HG03025 (cell line): ENCODE measurements around the gene ZNHIT1.
A peak's percentile ranks its signal among the peaks of the same experiment; 100 is the strongest.

Experiments
- ATAC-seq: cut with Tn5 transposase; IDR thresholded peaks from one replicate; pipeline ENCODE4 v1.9.1; 2021; ENCODE audit warnings: mild to moderate bottlenecking, moderate library complexity; ENCODE audit not compliant: unreplicated experiment, low FRiP score

Gene ZNHIT1

DNA sequence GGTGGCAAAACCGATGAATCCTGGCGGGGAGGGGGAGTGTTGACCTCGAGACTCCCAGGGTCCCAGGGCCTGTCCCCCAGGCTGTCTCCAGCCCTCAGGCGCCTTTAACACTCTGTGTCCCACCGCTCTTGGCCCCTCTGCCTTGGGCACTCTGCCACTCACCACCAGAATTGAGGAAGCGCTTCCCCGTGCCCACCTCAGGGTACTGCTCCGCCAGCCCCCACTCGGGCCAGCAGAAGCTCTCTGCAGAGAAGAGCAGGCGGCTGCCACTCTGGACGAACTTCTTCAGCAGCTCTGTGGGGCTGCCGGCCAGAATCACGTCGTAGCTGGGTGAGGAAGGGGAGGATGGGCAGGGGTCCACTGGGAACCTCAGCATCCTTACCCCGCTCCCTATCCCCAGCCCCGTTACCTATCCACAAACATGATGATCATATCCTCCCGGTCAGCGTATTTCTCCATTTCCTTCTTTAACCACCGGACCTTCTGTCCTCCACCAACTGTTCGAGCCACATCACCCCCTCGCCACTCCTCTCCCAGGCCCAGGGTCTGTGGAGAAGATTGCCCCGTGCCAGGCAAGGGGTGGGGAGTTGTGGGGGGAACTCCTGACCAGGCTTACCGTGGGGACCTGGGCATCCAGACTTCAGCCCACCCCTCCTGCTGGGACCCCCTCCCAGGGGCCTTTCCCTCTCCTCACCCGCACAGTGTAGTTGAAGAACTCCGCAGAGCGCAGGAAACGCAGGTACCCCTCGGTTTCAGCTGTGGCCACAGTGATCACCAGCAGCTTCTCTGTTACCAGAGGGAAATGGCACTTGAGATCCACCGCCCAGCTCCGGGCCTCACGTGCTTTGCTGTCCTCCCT is 1.7 kb upstream of the ZNHIT1 start:
- ATAC-seq = no peak

DNA sequence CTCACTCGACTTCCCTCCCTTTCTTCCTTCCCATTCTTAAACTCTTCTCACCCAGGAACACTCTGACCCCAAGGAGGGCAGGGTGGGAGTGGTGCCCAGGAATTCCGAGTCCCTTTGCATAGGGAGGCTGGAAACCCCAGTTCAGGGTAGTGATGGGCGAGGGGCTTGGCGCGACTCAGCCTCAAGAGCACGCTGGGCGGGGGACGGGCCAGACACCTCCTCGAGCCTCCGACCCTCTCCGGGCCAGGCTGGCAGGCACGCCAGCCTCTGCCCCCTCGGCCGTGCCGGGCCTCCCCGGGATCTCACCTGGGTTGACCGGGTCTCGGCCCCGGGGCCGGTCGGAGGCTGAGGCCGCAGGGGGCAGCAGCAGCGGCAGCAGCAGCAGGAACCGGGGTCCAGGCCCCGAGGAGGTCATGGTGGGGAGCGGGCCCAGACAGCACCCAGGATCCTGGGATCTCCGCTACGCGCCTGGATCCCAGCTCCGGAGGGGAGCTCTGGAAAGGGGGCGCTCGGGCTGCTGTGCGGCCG is 1.0 kb upstream of the ZNHIT1 start:
- peak; percentile 14 for ATAC-seq

DNA sequence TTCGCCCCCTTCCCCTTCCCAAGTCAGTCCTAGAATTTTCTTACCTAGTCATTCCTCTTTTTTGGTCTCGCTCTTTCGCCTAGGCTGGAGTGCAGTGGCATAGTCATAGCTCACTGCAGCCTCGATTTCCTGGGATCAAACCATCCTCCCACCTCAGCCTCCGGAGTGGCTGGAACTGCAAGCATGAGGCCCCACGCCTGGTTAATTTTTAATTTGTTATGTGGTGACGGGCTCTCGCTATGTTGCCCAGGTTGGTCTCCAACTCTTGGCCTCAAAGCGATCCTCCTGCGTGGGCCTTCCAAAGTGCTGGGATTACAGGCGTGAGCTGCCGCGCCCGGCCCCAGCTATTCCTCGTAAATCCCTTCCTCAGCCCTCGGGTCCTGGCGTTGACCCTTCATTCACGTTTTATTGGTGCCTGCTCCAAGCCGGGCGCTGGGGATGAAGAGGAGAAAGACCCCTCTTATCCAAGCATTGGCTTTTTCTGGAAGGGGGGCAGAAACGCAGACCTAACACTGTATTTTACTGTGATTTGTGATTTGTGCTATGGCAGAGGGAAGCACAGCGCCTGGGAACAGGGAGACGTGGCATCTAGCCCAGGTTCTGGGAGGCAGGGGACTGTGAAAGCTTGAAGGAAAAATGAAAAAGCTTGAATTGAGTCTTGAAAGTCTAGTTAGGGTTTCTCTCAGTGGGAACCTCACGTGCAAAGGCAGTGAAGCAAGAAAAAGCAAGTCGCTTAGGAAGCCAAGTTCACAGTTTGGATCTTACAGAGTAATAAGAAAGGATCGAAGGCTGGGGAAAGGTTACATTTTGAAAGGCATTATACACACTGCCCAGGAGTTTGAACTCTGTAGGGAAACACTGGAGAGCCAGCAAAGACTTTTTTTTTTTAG is 516 bp downstream of the ZNHIT1 start:
- ATAC-seq = no peak

DNA sequence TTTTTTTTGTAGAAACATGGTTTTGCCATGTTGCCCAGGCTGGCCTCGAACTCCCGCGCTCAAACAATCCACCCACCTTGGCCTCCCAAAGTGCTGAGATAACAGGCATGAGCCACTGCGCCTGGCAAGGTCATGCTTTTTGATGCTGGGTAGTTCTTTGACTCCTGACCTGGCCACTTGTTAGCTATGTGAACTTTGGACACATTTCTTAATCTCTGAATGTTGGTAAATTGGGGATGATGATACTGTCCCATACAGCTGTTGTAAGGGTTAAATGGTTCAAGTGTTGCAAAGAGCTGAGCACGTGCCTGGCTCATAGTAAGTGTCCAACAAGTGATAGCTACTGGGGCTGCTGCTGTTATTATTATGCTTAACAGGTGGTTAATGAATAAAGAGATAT is 2.3 kb downstream of the ZNHIT1 start:
- ATAC-seq = no peak

DNA sequence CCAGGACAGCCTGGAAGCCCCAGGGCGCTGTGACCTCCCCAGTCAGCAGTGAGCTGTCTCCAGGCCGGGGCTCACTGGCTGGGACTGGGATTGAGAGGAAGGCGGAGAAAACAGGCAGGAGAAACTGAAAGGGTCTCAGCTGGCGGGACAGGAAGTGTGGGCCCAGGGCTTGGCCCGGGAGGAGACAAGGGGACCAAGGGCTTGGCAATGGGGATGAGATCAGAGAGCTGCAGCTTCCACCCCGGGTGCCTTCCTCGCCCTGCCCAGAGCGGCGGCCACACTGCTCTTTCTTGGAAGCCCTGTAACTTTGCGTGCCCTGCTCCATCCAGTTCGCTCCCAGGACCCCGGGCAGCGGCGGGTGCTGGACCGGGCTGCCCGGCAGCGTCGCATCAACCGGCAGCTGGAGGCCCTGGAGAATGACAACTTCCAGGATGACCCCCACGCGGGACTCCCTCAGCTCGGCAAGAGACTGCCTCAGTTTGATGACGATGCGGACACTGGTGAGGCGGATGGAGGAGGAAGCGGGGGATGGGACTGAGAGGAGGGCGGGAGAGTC is 4.4 kb downstream of the ZNHIT1 start:
- no peak for ATAC-seq

DNA sequence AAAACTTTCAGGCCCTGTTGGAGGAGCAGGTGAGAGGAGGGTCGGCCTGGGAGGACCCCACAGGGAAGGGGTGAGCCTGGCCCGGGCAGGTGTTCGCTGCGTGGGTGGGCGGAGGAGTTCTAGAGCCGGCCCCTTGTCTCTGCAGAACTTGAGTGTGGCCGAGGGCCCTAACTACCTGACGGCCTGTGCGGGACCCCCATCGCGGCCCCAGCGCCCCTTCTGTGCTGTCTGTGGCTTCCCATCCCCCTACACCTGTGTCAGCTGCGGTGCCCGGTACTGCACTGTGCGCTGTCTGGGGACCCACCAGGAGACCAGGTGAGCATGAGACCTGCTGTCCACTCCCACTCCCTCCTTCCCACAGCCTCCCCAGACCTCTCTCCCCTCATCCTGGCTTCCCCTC is 5.6 kb downstream of the ZNHIT1 start:
- no peak for ATAC-seq

DNA sequence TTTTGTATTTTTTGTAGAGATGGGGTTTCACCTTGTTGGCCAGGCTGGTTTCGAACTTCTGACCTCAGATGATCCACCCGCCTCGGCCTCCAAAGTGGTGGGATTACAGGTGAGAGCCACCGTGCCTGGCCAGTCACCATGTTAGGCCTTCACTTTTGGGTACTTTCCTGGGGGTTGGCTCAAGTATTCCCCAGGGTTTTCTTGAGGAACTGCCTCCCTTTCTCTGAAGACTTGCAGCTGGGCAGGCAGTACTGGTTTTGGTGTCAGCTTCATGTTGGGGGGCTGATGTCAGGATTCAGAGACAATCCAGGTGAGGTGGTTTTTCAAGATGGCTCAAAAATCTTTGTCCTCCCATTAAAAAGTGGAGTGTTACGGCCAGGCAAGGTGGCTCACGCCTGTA is 7.7 kb downstream of the ZNHIT1 start:
- no peak for ATAC-seq

DNA sequence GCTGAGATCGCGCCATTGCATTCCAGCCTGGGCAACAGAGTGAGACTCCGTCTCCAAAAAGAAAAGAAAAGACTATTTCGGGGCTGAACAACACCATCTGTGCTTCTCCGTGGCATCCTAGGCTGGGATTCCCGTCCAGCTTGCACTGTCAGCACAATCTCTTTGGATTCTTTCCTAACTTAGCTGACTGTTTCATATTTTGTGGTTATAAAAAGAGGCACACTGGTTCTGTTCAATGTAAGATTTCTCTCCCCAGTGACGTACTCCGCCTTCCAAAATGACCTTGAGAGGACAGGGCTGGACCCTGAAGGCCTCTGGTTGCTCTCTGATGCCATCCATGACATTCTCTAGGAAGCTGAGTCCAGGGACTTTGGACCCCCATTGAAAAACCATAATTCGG is 8.8 kb downstream of the ZNHIT1 start:
- ATAC-seq = no peak

DNA sequence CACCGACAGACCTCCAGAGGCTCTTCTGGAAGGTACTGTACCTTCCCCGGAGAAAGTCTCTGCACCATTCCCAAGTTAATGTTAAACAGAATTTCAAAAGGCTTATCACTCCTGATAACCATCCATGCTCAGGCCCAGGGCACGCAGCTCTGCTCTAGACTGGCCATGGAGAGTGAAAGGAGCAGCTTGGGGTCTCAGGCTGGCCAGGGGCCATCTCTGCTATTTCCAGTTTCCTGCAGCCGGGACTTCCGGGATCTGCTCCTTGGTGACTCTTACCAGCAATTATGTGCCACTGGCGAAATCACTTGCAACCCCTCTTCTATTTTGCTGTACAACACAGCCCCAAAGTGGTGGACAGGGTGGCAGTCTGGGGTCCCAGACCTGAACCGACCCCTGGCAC is 13.7 kb downstream of the ZNHIT1 start:
- ATAC-seq = no peak

DNA sequence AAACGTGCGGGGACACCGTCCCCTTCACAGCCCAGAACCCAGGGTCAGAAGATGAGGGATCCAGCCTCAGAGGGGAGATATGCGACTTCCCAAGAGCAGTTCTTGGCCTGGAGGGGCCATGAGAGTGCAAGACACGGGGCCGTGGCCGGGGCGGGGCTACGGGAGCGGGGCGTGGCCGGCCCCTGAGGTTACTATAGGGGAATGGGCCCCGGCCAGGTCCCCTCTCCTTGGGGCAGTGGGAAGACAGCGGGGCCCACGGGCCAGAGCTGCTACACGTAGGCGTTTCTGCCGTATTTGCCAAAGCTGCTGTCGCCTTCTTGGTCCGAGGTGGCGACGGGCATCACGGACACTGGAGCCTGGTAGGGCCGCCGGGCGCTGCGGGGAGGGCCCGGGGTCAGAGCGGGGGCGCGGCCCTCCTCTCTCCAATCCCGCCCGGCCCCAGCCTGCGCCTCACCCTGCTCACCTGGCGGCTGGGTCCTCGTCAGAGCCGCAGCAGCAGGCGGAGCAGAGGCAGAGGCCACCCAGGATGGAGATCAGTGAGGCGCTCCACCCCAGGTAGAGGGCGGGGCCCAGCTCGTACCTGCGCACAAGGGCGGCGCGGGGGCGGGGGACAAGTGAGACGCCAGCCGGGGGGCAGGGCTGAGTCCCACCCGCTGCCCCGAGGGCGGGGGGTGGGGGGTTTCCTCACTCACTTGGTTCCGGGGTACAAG is 14.3 kb downstream of the ZNHIT1 start:
- no peak for ATAC-seq

DNA sequence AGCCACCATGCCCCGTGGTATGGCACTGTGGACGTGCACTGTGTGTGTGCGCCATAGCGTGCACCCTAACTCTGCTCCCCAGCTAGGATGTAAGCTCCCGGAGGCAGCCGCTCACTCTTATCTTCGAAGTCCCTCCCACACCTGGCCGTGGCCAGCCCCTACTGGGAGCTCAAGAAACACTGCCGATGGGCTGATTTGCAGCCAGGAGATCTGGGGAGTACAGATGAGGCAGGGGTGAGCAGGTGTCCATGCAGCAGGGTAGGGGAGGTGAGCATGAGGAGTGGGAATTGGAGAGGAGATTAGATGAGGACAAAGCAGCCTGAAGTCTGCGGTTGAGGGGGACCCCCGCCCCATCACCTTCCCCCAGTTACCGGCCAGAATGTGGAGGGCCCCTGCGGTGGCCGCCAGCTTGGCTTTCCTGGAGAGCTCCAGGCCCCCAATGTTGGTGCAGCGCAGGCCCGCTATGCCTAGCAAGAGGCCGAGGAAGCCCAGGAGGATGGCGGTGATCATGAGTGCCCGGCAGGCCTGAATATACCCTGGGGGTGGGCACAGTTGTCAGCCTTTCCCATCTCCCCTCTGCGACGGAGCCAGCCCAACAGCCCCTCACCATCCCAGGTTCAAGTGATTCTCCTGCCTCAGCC is 16.1 kb downstream of the ZNHIT1 start:
- no peak for ATAC-seq

DNA sequence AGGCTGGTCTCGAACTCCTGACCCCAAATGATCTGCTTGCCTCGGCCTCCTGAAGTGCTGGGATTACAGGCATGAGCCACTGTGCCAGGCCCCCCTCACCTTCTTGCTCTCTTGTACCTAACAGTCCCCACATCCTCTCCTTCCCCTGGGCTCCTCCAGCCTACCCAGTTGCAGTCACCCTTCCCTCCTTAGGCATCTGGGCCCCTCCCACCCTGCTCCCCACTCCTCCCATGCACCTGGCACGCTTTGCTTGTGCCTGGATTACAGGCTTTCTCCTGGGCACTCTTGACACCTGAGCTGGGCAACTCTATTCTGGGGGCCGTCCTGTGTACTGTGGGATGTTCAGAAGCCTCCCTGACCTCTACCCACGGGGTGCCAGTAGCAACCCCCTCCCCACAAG is 16.7 kb downstream of the ZNHIT1 start:
- no peak for ATAC-seq

DNA sequence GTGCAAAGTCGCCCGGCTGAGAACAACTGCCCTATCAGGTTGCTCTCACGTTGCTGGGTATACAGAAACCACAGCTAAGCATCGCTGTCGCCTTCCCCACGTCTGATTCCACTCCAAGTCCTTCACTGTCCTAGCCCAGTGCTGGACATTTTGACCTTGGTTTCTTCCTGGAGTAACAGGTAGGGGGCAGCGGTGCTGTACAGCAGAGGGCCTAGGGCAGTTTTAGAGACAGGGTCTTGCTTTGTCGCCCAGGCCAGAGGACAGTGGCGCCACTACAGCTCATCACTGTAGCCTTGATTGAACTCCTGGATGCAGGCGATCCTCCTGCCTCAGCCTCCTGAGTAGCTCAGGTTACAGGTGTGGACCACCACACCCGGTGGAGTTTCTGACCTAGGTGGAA is 17.1 kb downstream of the ZNHIT1 start:
- no peak for ATAC-seq

DNA sequence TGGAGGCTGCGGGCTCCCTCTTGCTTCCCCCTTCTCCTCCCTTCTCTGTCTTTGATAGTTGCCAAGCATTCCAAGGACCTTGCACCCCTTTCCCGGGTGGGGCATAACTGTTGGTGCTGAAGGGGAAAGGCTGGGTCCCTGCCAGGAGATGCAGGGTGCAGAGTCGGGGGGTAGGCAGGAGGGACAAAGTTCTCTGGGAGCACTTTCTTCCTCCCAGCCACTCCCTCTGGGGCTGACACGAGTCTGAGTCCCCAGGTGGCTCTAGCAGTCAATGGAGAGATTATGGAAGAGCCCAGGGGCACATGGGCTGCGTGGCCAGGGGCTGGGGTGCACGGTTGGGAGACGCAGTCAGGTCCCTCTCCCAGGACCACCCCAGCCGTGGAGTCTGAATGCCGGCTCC is 17.6 kb downstream of the ZNHIT1 start:
- ATAC-seq = no peak

DNA sequence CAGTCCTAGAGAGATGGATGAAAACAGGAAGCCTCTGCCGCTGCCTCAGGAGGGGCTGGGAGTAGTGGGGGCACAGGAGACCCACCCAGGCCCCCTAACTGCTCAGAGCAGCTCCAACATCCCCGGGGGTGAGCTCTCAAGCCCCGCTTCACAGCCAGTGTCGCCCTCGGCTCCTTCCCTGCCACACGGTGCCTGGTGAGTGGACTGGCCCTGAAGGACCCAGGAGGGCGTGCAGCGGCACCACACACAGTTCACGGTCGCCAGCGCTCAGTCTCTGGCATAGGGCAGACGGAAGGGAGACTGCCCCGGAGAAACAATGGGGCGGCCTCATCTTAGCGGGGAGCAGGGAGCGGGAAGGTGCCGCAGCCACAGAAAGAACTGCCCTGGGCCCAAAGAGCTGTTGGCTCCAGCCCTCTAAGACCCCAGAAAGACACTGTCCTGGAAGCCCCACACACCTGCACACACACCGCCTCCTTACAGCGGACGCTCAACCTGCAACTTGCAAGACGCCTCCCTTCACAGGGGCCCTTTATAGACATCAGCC is 18.4 kb downstream of the ZNHIT1 start:
- ATAC-seq = no peak

DNA sequence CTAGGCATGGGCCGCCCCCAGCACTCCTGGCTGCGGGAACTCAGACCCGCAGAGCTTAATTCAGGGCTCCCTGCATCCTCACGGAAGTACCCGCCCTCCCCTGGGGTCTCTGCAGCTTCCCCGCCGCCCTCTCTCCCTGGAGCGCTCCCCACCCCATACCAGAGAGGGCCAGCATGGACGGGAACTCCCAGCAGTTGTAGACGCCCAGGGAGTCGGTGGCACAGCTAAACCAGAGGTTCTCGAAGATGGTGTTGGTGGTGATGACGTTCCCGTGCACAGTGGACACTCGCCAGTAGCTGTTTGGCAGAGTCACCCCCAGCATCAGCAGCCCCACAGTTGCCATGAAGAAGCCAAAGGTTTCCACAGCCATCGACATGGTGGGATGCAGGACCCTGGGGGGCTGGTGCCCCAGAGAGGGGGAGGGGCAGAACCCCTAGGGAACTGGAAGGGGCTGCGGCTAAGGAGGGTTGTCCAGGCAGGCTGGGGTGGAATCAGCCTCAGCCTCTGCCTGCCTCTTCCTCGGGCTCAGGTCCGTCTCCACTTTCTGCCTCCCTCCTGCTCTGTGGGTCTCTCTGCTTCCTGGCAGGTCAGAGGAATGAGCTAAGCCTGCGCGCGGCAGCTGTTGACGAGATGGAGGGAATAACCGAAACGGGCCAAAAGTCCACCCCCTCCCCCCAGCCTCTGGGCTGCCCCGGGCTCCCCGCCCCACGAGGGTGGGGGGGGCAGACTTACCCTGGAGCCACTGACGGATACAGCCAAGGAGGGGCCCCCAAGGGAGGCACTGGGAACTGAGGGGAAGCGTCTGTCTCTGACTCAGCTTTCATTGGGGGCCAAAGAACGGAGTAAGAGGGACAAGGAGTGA is 19.5 kb downstream of the ZNHIT1 start, which contains the start of gene CLDN15:
TSS of gene CLDN15 (minus strand) at position 597 of the 862 bp plus-strand sequence. CDS start at position 376, 221 bp downstream.
- ATAC-seq = no peak

DNA sequence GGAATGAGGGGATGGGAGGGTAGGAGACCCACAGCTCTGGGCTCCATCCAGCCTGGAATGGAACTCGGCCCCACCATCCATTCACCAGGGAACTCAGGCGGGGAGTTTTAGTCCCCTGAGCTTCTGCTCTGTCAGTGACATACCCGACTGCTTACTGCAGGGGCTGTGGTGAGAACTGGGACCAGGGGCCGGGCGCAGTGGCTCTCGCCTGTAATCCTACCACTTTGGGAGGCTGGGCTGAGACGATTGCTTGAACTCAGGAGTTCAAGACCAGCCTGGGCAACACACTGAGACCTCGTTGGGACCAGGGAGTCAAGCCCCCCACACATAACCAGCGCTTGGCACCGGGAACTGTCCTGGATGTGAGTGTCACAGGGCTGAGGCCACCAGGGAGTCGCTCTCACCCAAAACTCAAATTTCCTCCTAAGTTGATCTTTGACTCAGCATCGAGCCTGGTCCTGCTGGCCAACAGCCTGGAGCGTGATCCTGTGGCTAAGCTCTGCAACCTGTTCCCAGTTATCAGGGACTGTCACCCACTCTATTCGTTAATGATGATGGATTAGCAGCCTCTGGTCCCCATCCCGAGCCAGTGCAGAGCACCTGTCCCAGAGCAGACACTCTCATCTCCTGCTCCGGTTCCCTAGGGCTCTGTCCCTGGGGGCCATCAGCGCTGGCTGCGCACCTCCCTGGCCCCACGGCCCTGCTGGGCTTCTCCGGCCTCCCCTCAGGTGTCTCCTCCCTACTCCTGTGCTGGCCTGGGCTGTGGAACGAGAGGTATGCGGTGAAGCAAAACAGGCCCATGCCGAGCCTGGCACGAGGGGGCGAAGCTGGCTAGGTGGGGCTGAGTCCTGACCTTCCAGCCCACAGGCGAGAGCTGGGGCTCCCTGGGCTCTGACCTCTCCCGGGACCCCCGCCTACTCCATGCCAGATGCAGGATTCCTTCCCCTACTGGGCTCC is 20.5 kb downstream of the ZNHIT1 start:
- no peak for ATAC-seq
